C4-2B (cell line): ENCODE data around the gene SCYGR1.

Source experiments
- CTCF ChIP-seq: fragments of 450-650 bp; conservative IDR thresholded peaks from 2 replicates; pipeline ENCODE4 v1.5.1; 2017; ENCODE audit warnings: mild to moderate bottlenecking
- ZFX ChIP-seq: fragments of 450-650 bp; IDR thresholded peaks from 2 replicates; pipeline ENCODE4 v1.6.1; 2017

- no peak for TF ChIP-seq CTCF
- TF ChIP-seq ZFX = no peak
These were observed 23.7 kb upstream of the SCYGR1 start for GRCh38 chr2:227411320-227411989.
